Measurements from ENCODE around the gene HOXA5.
A peak's percentile ranks its signal among the peaks of the same experiment; 100 is the strongest.

Gene HOXA5

GRCh38 chr7:27141923-27142579 lies 1.4 kb downstream of the HOXA5 start:
- H3K4me1 ChIP-seq (ENCODE audit: control insufficient read depth, insufficient read depth, low read length, poor library complexity, severe bottlenecking) = peaks cover 3% of the 10 kb centered on the region
- H3K36me3 ChIP-seq (ENCODE audit: control insufficient read depth, insufficient read depth, low read length) = no peaks in the 10 kb centered on the region
- peak overlapping the region; percentile 53 for H3K27ac ChIP-seq (ENCODE audit: low read depth, low read length, severe bottlenecking)
- peaks cover 3% of the 10 kb centered on the region for H3K9me3 ChIP-seq (ENCODE audit: control insufficient read depth, low read length)
- WGBS, 2 experiments (ENCODE audit: insufficient coverage in 2 of 2) = 4 to 6% methylated on average over 28 to 29 of the region's 30 CpGs
- peak overlapping the region; percentile 44 for H3K4me3 ChIP-seq (ENCODE audit: extremely low read depth, insufficient read depth, low read length, poor library complexity, severe bottlenecking)

GRCh38 chr7:27141137-27141922 lies 2.2 kb downstream of the HOXA5 start:
- H3K36me3 ChIP-seq (ENCODE audit: control insufficient read depth, insufficient read depth, low read length) = no peaks in the 10 kb centered on the region
- H3K4me3 ChIP-seq (ENCODE audit: extremely low read depth, insufficient read depth, low read length, poor library complexity, severe bottlenecking) = peak overlapping the region; percentile 44
- no peaks in the 10 kb centered on the region for H3K9me3 ChIP-seq (ENCODE audit: control insufficient read depth, low read length)
- H3K27ac ChIP-seq (ENCODE audit: low read depth, low read length, severe bottlenecking) = peak overlapping the region; percentile 53
- H3K4me1 ChIP-seq (ENCODE audit: control insufficient read depth, insufficient read depth, low read length, poor library complexity, severe bottlenecking) = peaks cover 3% of the 10 kb centered on the region
- 34 to 38% methylated on average over 12 to 13 of the region's 18 CpGs for WGBS, 2 experiments (ENCODE audit: insufficient coverage in 2 of 2)

GRCh38 chr7:27140126-27140857 lies 3.2 kb downstream of the HOXA5 start:
- peak overlapping the region; percentile 6 for H3K4me3 ChIP-seq (ENCODE audit: extremely low read depth, insufficient read depth, low read length, poor library complexity, severe bottlenecking)
- H3K9me3 ChIP-seq (ENCODE audit: control insufficient read depth, low read length) = no peaks in the 10 kb centered on the region
- no peaks in the 10 kb centered on the region for H3K36me3 ChIP-seq (ENCODE audit: control insufficient read depth, insufficient read depth, low read length)
- 32 to 46% methylated on average over 6 to 9 of the region's 15 CpGs for WGBS, 2 experiments (ENCODE audit: insufficient coverage in 2 of 2)
- H3K4me1 ChIP-seq (ENCODE audit: control insufficient read depth, insufficient read depth, low read length, poor library complexity, severe bottlenecking) = peaks cover 7% of the 10 kb centered on the region
- no peak overlapping the region for H3K27ac ChIP-seq (ENCODE audit: low read depth, low read length, severe bottlenecking)

GRCh38 chr7:27139334-27140125 lies 4.0 kb downstream of the HOXA5 start:
- Histone ChIP-seq H3K4me1 (ENCODE audit: control insufficient read depth, insufficient read depth, low read length, poor library complexity, severe bottlenecking) (peaks cover 7% of the 10 kb centered on the region), H3K4me3 (ENCODE audit: extremely low read depth, insufficient read depth, low read length, poor library complexity, severe bottlenecking) (peak overlapping the region; percentile 6), H3K27ac (ENCODE audit: low read depth, low read length, severe bottlenecking) (peak overlapping the region; percentile 58), H3K36me3 (ENCODE audit: control insufficient read depth, insufficient read depth, low read length) (no peaks in the 10 kb centered on the region), H3K9me3 (ENCODE audit: control insufficient read depth, low read length) (no peaks in the 10 kb centered on the region)
- 1% methylated on average over 46 to 51 of the region's 53 CpGs for WGBS, 2 experiments (ENCODE audit: insufficient coverage in 2 of 2)

- H3K4me3 ChIP-seq (ENCODE audit: extremely low read depth, insufficient read depth, low read length, poor library complexity, severe bottlenecking) = peak overlapping the region; percentile 6
- H3K27ac ChIP-seq (ENCODE audit: low read depth, low read length, severe bottlenecking) = no peak overlapping the region
- peaks cover 7% of the 10 kb centered on the region for H3K4me1 ChIP-seq (ENCODE audit: control insufficient read depth, insufficient read depth, low read length, poor library complexity, severe bottlenecking)
- no peaks in the 10 kb centered on the region for H3K36me3 ChIP-seq (ENCODE audit: control insufficient read depth, insufficient read depth, low read length)
- no peaks in the 10 kb centered on the region for H3K9me3 ChIP-seq (ENCODE audit: control insufficient read depth, low read length)
- 5 to 16% methylated on average over 5 to 7 of the region's 11 CpGs for WGBS, 2 experiments (ENCODE audit: insufficient coverage in 2 of 2)
Measured at GRCh38 chr7:27138985-27139333, 4.5 kb downstream of the HOXA5 start.

- Histone ChIP-seq H3K27ac (ENCODE audit: low read depth, low read length, severe bottlenecking) (no peak overlapping the region), H3K36me3 (ENCODE audit: control insufficient read depth, insufficient read depth, low read length) (no peaks in the 10 kb centered on the region), H3K4me1 (ENCODE audit: control insufficient read depth, insufficient read depth, low read length, poor library complexity, severe bottlenecking) (peaks cover 7% of the 10 kb centered on the region), H3K9me3 (ENCODE audit: control insufficient read depth, low read length) (no peaks in the 10 kb centered on the region), H3K4me3 (ENCODE audit: extremely low read depth, insufficient read depth, low read length, poor library complexity, severe bottlenecking) (no peak overlapping the region)
- no CpG with 5 or more reads among the region's 1 CpG for whole genome bisulfite sequencing, 2 experiments (ENCODE audit: insufficient coverage in 2 of 2)
Measured at GRCh38 chr7:27138472-27138871, 5.0 kb downstream of the HOXA5 start.

GRCh38 chr7:27137640-27138315 lies 5.7 kb downstream of the HOXA5 start:
- Histone ChIP-seq H3K36me3 (ENCODE audit: control insufficient read depth, insufficient read depth, low read length) (no peaks in the 10 kb centered on the region), H3K4me3 (ENCODE audit: extremely low read depth, insufficient read depth, low read length, poor library complexity, severe bottlenecking) (no peak overlapping the region), H3K9me3 (ENCODE audit: control insufficient read depth, low read length) (no peaks in the 10 kb centered on the region), H3K27ac (ENCODE audit: low read depth, low read length, severe bottlenecking) (no peak overlapping the region), H3K4me1 (ENCODE audit: control insufficient read depth, insufficient read depth, low read length, poor library complexity, severe bottlenecking) (peaks cover 6% of the 10 kb centered on the region)
- 43 to 50% methylated on average over 1 of the region's 2 CpGs for WGBS, 2 experiments (ENCODE audit: insufficient coverage in 2 of 2)

GRCh38 chr7:27134392-27134791 lies 9.1 kb downstream of the HOXA5 start:
- 14 to 33% methylated on average over 2 of the region's 2 CpGs for WGBS, 2 experiments (ENCODE audit: insufficient coverage in 2 of 2)
- Histone ChIP-seq H3K4me1 (ENCODE audit: control insufficient read depth, insufficient read depth, low read length, poor library complexity, severe bottlenecking) (peaks cover 6% of the 10 kb centered on the region), H3K36me3 (ENCODE audit: control insufficient read depth, insufficient read depth, low read length) (no peaks in the 10 kb centered on the region), H3K27ac (ENCODE audit: low read depth, low read length, severe bottlenecking) (no peak overlapping the region), H3K4me3 (ENCODE audit: extremely low read depth, insufficient read depth, low read length, poor library complexity, severe bottlenecking) (no peak overlapping the region), H3K9me3 (ENCODE audit: control insufficient read depth, low read length) (no peaks in the 10 kb centered on the region)

GRCh38 chr7:27133409-27134231 lies 9.9 kb downstream of the HOXA5 start:
- 11% methylated on average over 12 of the region's 18 CpGs for WGBS, 2 experiments (ENCODE audit: insufficient coverage in 2 of 2)
- Histone ChIP-seq H3K36me3 (ENCODE audit: control insufficient read depth, insufficient read depth, low read length) (no peaks in the 10 kb centered on the region), H3K27ac (ENCODE audit: low read depth, low read length, severe bottlenecking) (peak overlapping the region; percentile 5), H3K4me1 (ENCODE audit: control insufficient read depth, insufficient read depth, low read length, poor library complexity, severe bottlenecking) (peaks cover 6% of the 10 kb centered on the region), H3K4me3 (ENCODE audit: extremely low read depth, insufficient read depth, low read length, poor library complexity, severe bottlenecking) (no peak overlapping the region), H3K9me3 (ENCODE audit: control insufficient read depth, low read length) (no peaks in the 10 kb centered on the region)
